Mucosa of descending colon (tissue), 3 donors: ENCODE measurements around the gene TEKT2. TPM values are rescaled to one million over a fixed set of nuclear protein-coding genes. Genes with fewer than 3 reads are reported as not detected.

Experiments
- ATAC-seq: fragments of 200-7000 bp; cut with Tn5 transposase; one replicate; pipeline ENCODE4 v1.9.1; 2020; ENCODE audit warnings: mild to moderate bottlenecking, moderate library complexity
- DNase-seq, 3 donors: peaks; one replicate each; pipeline ENCODE4 v3.0.0-alpha.2; 2020
- H3K36me3 ChIP-seq: fragments of 200-600 bp; one replicate; pipeline ENCODE4 v1.8.0; 2021; ENCODE audit warnings: low read depth, mild to moderate bottlenecking
- H3K4me1 ChIP-seq: fragments of 200-600 bp; one replicate; pipeline ENCODE4 v1.8.0; 2021; ENCODE audit warnings: low read depth, mild to moderate bottlenecking
- H3K4me3 ChIP-seq: fragments of 200-600 bp; one replicate; pipeline ENCODE4 v1.8.0; 2021; ENCODE audit warnings: mild to moderate bottlenecking
- H3K9me3 ChIP-seq: fragments of 200-600 bp; one replicate; pipeline ENCODE4 v1.8.0; 2021; ENCODE audit warnings: mild to moderate bottlenecking
- intact Hi-C, 2 donors: fragments of 100-400 bp; cut with DNase I in 1 of 2; cut with micrococcal nuclease in 1 of 2; formaldehyde crosslinking; loops; one replicate each; pipeline versions ENCODE4 v1.11.0 to v1.11.1; 2022; cut with DNase I, micrococcal nuclease
- total RNA-seq, 3 donors: library from RNA; stranded (reverse); fragmentation: NEBNext Ultra II Directional in 2 of 3; extraction: Animal tissue kit (Norgen Biotek cat#: 25700) in 2 of 3; gene quantifications; one replicate each; pipeline versions ENCODE4 v1.2.1 to v1.2.4, GENCODE V29; 2021 to 2023
- TF ChIP-seq, protein P1 (sequence below): fragments of 200-600 bp; IDR thresholded peaks from one replicate; pipeline ENCODE4 v1.8.0; 2022; ENCODE audit warnings: antibody characterized with exemption, mild to moderate bottlenecking
- donor health status: DM: no; HTN: no; CAD: no; lungs with moderate emphysema.
- donor health status: DM: no; HTN: no; CAD: no.
- donor health status: DM: no; HTN: yes; CAD: no.

The TEKT2 gene
- total RNA-seq, 3 donors from 2014 or later: 0.19 to 0.32 TPM; not detected in 1

DNA sequence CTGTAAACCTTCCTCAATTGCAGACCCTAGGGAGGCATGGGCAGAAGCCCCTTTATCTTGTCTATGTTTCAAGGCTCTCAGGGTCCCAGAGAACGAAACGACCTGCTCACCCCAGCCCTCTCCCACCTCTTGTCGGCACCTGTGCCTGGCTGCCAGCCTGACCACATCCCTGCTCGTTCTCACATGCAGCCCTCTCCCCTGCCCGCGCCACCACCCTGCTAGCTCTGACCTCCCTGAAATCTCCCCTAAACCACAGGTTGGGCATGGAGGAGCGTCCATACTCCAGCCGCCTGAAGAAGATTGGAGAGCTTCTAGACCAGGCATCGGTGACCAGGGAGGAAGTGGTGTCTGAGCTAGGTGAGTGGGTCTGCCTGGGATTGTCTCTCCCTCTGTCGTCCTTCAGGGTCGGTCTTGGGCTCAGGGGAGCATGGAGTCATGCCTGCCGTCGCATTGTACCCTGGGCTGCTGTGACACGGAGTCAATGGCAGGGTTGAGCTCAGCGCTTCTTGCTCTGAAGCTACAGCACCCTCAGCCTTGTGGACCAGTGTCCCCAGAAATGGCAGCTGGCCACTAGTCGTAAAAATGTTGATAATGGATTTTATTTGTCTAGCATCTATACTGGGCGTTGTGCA, 8.4 kb downstream of the TEKT2 start:
- DNase-seq (no peak), ATAC-seq (no peak)
- H3K9me3 ChIP-seq: no peaks in the 10 kb centered on the region
- intact Hi-C loops: loop anchor here in 1 of 2 donors (10.0 kb wide), 3 partner anchors 53 to 333 kb away; partner anchors contain the start of gene TRAPPC3
- no peak overlapping the region for H3K4me3 ChIP-seq
- TF ChIP-seq, protein P1, sequence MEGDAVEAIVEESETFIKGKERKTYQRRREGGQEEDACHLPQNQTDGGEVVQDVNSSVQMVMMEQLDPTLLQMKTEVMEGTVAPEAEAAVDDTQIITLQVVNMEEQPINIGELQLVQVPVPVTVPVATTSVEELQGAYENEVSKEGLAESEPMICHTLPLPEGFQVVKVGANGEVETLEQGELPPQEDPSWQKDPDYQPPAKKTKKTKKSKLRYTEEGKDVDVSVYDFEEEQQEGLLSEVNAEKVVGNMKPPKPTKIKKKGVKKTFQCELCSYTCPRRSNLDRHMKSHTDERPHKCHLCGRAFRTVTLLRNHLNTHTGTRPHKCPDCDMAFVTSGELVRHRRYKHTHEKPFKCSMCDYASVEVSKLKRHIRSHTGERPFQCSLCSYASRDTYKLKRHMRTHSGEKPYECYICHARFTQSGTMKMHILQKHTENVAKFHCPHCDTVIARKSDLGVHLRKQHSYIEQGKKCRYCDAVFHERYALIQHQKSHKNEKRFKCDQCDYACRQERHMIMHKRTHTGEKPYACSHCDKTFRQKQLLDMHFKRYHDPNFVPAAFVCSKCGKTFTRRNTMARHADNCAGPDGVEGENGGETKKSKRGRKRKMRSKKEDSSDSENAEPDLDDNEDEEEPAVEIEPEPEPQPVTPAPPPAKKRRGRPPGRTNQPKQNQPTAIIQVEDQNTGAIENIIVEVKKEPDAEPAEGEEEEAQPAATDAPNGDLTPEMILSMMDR: no peak
- H3K36me3 ChIP-seq: no peaks in the 10 kb centered on the region
- peaks cover 10% of the 10 kb centered on the region for H3K4me1 ChIP-seq

DNA sequence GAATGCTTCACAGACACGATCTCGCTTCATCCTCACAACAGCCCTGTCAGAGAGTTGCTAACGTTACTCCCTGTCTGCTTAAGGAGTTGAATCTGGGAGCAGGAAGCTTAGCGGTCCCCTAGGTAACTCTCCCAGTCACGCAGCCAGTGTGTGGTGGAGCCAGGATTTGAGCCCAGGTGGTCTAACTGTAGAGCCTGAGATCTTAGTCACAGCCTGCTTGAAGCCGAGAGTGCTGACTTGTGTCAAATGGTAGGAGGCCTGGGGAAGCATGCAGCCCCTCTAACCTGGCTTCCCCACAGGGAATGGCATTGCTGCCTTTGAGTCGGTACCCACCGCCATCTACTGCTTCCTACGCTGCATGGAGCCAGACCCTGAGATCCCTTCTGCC, 8.9 kb downstream of the TEKT2 start:
- Histone ChIP-seq H3K4me1 (peaks cover 10% of the 10 kb centered on the region), H3K4me3 (no peak overlapping the region), H3K9me3 (no peaks in the 10 kb centered on the region), H3K36me3 (no peaks in the 10 kb centered on the region)
- intact Hi-C loops: loop anchor here in 1 of 2 donors (10.0 kb wide), 3 partner anchors 52 to 332 kb away; partner anchors contain the start of gene TRAPPC3
- DNase-seq (no peak), ATAC-seq (no peak)
- TF ChIP-seq, protein P1: no peak

GRCh38 chr1:36093226-36093625, 9.3 kb downstream of the TEKT2 start:
- no peak overlapping the region for H3K4me3 ChIP-seq
- ATAC-seq: no peak
- TF ChIP-seq, protein P1: no peak
- no peak for DNase-seq
- H3K9me3 ChIP-seq: no peaks in the 10 kb centered on the region
- intact Hi-C loops: loop anchor here in 1 of 2 donors (10.0 kb wide), 3 partner anchors 52 to 332 kb away; partner anchors contain the start of gene TRAPPC3
- H3K36me3 ChIP-seq: no peaks in the 10 kb centered on the region
- H3K4me1 ChIP-seq: peaks cover 10% of the 10 kb centered on the region

GRCh38 chr1:36093929-36094328, 10.0 kb downstream of the TEKT2 start:
- ATAC-seq (no peak), DNase-seq (no peak)
- TF ChIP-seq, protein P1: no peak
- Histone ChIP-seq H3K36me3 (no peaks in the 10 kb centered on the region), H3K9me3 (no peaks in the 10 kb centered on the region), H3K4me3 (no peak overlapping the region), H3K4me1 (peaks cover 10% of the 10 kb centered on the region)
- intact Hi-C loops: loop anchor here in 1 of 2 donors (10.0 kb wide), 3 partner anchors 51 to 331 kb away; partner anchors contain the start of gene TRAPPC3

DNA sequence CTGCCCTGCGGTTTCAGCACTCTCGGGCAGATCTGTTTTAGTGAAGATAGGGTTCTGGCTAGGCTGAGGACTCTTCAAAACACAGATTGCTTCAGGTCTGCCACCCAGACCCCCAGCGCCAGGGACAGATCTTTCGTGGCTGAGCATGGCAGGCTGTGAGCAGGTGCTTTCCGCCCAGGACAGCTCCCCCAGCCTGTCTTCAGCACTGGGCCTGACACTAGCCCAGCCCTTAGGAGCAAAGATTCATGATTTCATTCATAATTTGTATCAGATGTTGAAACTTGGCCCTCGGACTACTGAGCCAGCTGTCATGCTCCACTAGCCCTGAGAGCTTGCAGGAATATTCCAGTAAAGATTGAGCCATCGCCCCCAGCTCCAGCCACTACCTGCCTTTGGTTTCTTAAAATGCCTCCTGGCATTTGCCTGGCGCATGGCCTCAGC, 10.7 kb downstream of the TEKT2 start:
- peaks cover 6% of the 10 kb centered on the region for H3K4me1 ChIP-seq
- H3K36me3 ChIP-seq: no peaks in the 10 kb centered on the region
- no peak for DNase-seq
- TF ChIP-seq, protein P1: no peak
- no peaks in the 10 kb centered on the region for H3K9me3 ChIP-seq
- intact Hi-C loops: loop anchor here in 1 of 2 donors (5.0 to 10.0 kb wide), 4 partner anchors 50 to 330 kb away; partner anchors contain the start of gene TRAPPC3
- H3K4me3 ChIP-seq: no peak overlapping the region
- no peak for ATAC-seq
